IMR-90 (cell line): Measurements from ENCODE around the gene SHOX. TPM values are rescaled to one million over a fixed set of nuclear protein-coding genes. Genes with fewer than 3 reads are reported as not detected.

Experiments used
- ATAC-seq: fragments of 200-7000 bp; cut with Tn5 transposase; 2 replicates; pipeline ENCODE4 v1.9.1; 2020; ENCODE audit warnings: low read depth, mild to moderate bottlenecking, moderate library complexity
- BruUV-seq: library from RNA; stranded (reverse); fragments of 400-500 nt; replicated peaks from 2 replicates; lab custom pipeline; 2021; lab: Mats Ljungman, UMichigan
- CTCF ChIA-PET: fragments of 300-600 bp; formaldehyde crosslinking; extraction: SDS; loops from one replicate; lab custom pipeline; 2021; ENCODE audit warnings: antibody characterized with exemption; lab: Yijun Ruan, JAX
- POLR2A ChIA-PET: fragments of 300-600 bp; sonication (Branson Sonifier 250); formaldehyde crosslinking; loops from one replicate; lab custom pipeline; 2022; ENCODE audit warnings: antibody characterized with exemption; ENCODE audit not compliant: unreplicated experiment; lab: Charles Lee
- DNase-seq: peaks from one replicate; pipeline ENCODE4 v3.0.0; 2013
- H2AFZ ChIP-seq: replicated peaks from 2 replicates; pipeline ENCODE3; 2013; ENCODE audit warnings: low read length, mild to moderate bottlenecking; ENCODE audit not compliant: poor library complexity
- H2AK5ac ChIP-seq: 2 replicates; pipeline ENCODE4 v1.6.1; 2013; ENCODE audit warnings: low read depth, low read length, inconsistent platforms
- H2AK9ac ChIP-seq: replicated peaks from 2 replicates; pipeline ENCODE3; 2013; ENCODE audit warnings: mild to moderate bottlenecking, low read depth, low read length, moderate library complexity; ENCODE audit not compliant: poor library complexity
- H2BK120ac ChIP-seq: 2 replicates; pipeline ENCODE4 v1.6.1; 2013; ENCODE audit warnings: low read depth, low read length, inconsistent platforms
- H2BK15ac ChIP-seq: 3 replicates; pipeline ENCODE4 v1.6.1; 2013; ENCODE audit warnings: low read depth, low read length, inconsistent platforms
- H2BK20ac ChIP-seq: 2 replicates; pipeline ENCODE4 v1.6.1; 2013; ENCODE audit warnings: low read depth, mild to moderate bottlenecking, inconsistent platforms, low read length, moderate library complexity
- H2BK5ac ChIP-seq: 2 replicates; pipeline ENCODE4 v1.6.1; 2013; ENCODE audit warnings: mild to moderate bottlenecking, low read depth, low read length, inconsistent platforms; ENCODE audit not compliant: poor library complexity, severe bottlenecking
- H3K14ac ChIP-seq: replicated peaks from 2 replicates; pipeline ENCODE4 v1.6.1; 2013; ENCODE audit warnings: low read depth, low read length, inconsistent platforms
- H3K18ac ChIP-seq: 2 replicates; pipeline ENCODE4 v1.6.1; 2013; ENCODE audit warnings: low read depth, low read length, control low read depth
- H3K23ac ChIP-seq: 2 replicates; pipeline ENCODE4 v1.6.1; 2013; ENCODE audit warnings: low read depth, low read length, inconsistent platforms
- H3K27ac ChIP-seq: 2 replicates; pipeline ENCODE4 v1.5.1; 2013; ENCODE audit warnings: mild to moderate bottlenecking, control low read depth, low read length; ENCODE audit not compliant: insufficient read depth
- H3K27me3 ChIP-seq: 2 replicates; pipeline ENCODE4 v1.6.1; 2013; ENCODE audit warnings: low read length; ENCODE audit not compliant: control insufficient read depth, insufficient read depth
- H3K36me3 ChIP-seq: 2 replicates; pipeline ENCODE4 v1.6.1; 2013; ENCODE audit warnings: low read length, mixed read lengths; ENCODE audit not compliant: control insufficient read depth, insufficient read depth
- H3K4ac ChIP-seq: 2 replicates; pipeline ENCODE4 v1.6.1; 2013; ENCODE audit warnings: low read depth, low read length, inconsistent platforms
- H3K4me1 ChIP-seq: 2 replicates; pipeline ENCODE4 v1.6.1; 2013; ENCODE audit warnings: low read length, mixed read lengths; ENCODE audit not compliant: control insufficient read depth, insufficient read depth
- H3K4me2 ChIP-seq: 2 replicates; pipeline ENCODE4 v1.6.1; 2013; ENCODE audit warnings: low read depth, mild to moderate bottlenecking, control low read depth, low read length, moderate library complexity
- H3K4me3 ChIP-seq: 2 replicates; pipeline ENCODE4 v1.5.1; 2013; ENCODE audit warnings: low read depth, mild to moderate bottlenecking, control low read depth, low read length, moderate library complexity; ENCODE audit not compliant: insufficient read depth
- H3K56ac ChIP-seq: 2 replicates; pipeline ENCODE4 v1.6.1; 2013; ENCODE audit warnings: low read length, inconsistent platforms; ENCODE audit not compliant: insufficient read depth; ENCODE audit errors: extremely low read depth
- H3K79me1 ChIP-seq, 2 experiments: 2 replicates each; pipeline ENCODE4 v1.6.1; 2013; ENCODE audit warnings: low read length in 2 of 2, inconsistent platforms in 1 of 2, low read depth in 1 of 2
- H3K9ac ChIP-seq: 2 replicates; pipeline ENCODE4 v1.6.1; 2013; ENCODE audit warnings: low read depth, low read length, control low read depth
- H3K9me1 ChIP-seq: 2 replicates; pipeline ENCODE4 v1.6.1; 2013; ENCODE audit warnings: low read length, inconsistent platforms; ENCODE audit not compliant: insufficient read depth
- H3K9me3 ChIP-seq: 2 replicates; pipeline ENCODE4 v1.6.1; 2013; ENCODE audit warnings: low read length; ENCODE audit not compliant: control insufficient read depth, insufficient read depth
- H4K20me1 ChIP-seq: 2 replicates; pipeline ENCODE4 v1.6.1; 2013; ENCODE audit warnings: low read length, inconsistent platforms; ENCODE audit not compliant: insufficient read depth
- H4K5ac ChIP-seq: 2 replicates; pipeline ENCODE4 v1.6.1; 2013; ENCODE audit warnings: mild to moderate bottlenecking, low read depth, low read length, control low read depth
- H4K8ac ChIP-seq, 2 experiments: 2 replicates each; pipeline ENCODE4 v1.6.1; 2013; ENCODE audit warnings: low read depth in 2 of 2, low read length in 2 of 2, control low read depth in 1 of 2, inconsistent platforms in 1 of 2
- H4K91ac ChIP-seq: 2 replicates; pipeline ENCODE4 v1.6.1; 2013; ENCODE audit warnings: low read depth, low read length, inconsistent platforms; ENCODE audit not compliant: insufficient read depth
- BHLHE40 ChIP-seq: fragments of 150-350 bp; IDR thresholded peaks from 2 replicates; pipeline ENCODE4 v1.6.1; 2016; ENCODE audit warnings: mild to moderate bottlenecking, low read depth, low read length
- CEBPB ChIP-seq: IDR thresholded peaks from 2 replicates; pipeline ENCODE4 v1.6.1; 2012; ENCODE audit warnings: low read depth, low read length, improper control_type of control experiment
- CHD1 ChIP-seq: IDR thresholded peaks from 2 replicates; pipeline ENCODE4 v1.6.1; 2012; ENCODE audit warnings: low read depth, low read length, improper control_type of control experiment
- CTCF ChIP-seq: conservative IDR thresholded peaks from 2 replicates; pipeline ENCODE4 v1.5.1; 2012; ENCODE audit warnings: mild to moderate bottlenecking, low read depth, low read length, improper control_type of control experiment
- ELK1 ChIP-seq: fragments of 150-350 bp; IDR thresholded peaks from 2 replicates; pipeline ENCODE4 v1.6.1; 2016; ENCODE audit warnings: low read depth, mild to moderate bottlenecking, low read length, moderate library complexity, borderline replicate concordance
- FOS ChIP-seq: fragments of 150-350 bp; IDR thresholded peaks from 2 replicates; pipeline ENCODE4 v1.6.1; 2016; ENCODE audit warnings: low read depth, low read length
- MAFK ChIP-seq: IDR thresholded peaks from 2 replicates; pipeline ENCODE4 v1.6.1; 2012; ENCODE audit warnings: low read depth, low read length, improper control_type of control experiment
- NFE2L2 ChIP-seq: fragments of 150-350 bp; IDR thresholded peaks from 2 replicates; pipeline ENCODE4 v1.6.1; 2016; ENCODE audit warnings: low read depth, mild to moderate bottlenecking, low read length
- POLR2A ChIP-seq: IDR thresholded peaks from 2 replicates; pipeline ENCODE4 v1.6.1; 2012; ENCODE audit warnings: mild to moderate bottlenecking, low read depth, low read length
- RAD21 ChIP-seq: IDR thresholded peaks from 2 replicates; pipeline ENCODE4 v1.6.1; 2012; ENCODE audit warnings: low read length, improper control_type of control experiment
- RCOR1 ChIP-seq: IDR thresholded peaks from 2 replicates; pipeline ENCODE4 v1.6.1; 2012; ENCODE audit warnings: mild to moderate bottlenecking, low read length, improper control_type of control experiment; ENCODE audit not compliant: insufficient replicate concordance
- RFX5 ChIP-seq: IDR thresholded peaks from 2 replicates; pipeline ENCODE4 v1.8.0; 2012; ENCODE audit warnings: low read depth, mild to moderate bottlenecking, low read length, moderate library complexity
- SMC3 ChIP-seq: fragments of 150-350 bp; IDR thresholded peaks from 2 replicates; pipeline ENCODE4 v1.6.1; 2016; ENCODE audit warnings: low read depth, mild to moderate bottlenecking, antibody characterized with exemption, low read length, moderate library complexity
- USF2 ChIP-seq: fragments of 150-350 bp; IDR thresholded peaks from 2 replicates; pipeline ENCODE4 v1.6.1; 2017; ENCODE audit warnings: mild to moderate bottlenecking, antibody characterized with exemption, low read length, low read depth
- WGBS, 2 experiments: methylation state at CpG; one replicate each; pipeline versions ENCODE4 v1.1.5 to v1.1.7; 2013; ENCODE audit warnings: missing lambda C conversion rate in 2 of 2; ENCODE audit not compliant: insufficient read length in 1 of 2; ENCODE audit errors: extremely low coverage in 2 of 2; 5-methylcytosine and 5-hydroxymethylcytosine counted together
- dilution Hi-C: fragments of 300-500 bp; cut with HindIII; formaldehyde crosslinking; loops from one replicate; pipeline ENCODE4 v1.14.3; 2018; ENCODE audit warnings: low sequenced_read_pairs; ENCODE audit not compliant: unreplicated experiment
- in situ Hi-C: fragments of 300-500 bp; cut with MboI; formaldehyde crosslinking; loops from 3 replicates; pipeline ENCODE4 v1.14.3; 2019; ENCODE audit warnings: low sequenced_read_pairs, inconsistent platforms, mixed read lengths
- intact Hi-C: fragments of 100-400 bp; cut with micrococcal nuclease; formaldehyde crosslinking; loops from 2 replicates; pipeline ENCODE4 v1.10.0; 2022
- polyA plus RNA-seq, 3 experiments: library from polyadenylated mRNA; depleted of rRNA; stranded (reverse); fragments of >200 nt; gene quantifications; 2 replicates each; pipeline ENCODE4 v1.2.3, GENCODE V29; 2012; ENCODE audit warnings: low replicate concordance in 1 of 3
- total RNA-seq: library from RNA; depleted of rRNA; stranded (reverse); fragments of >200 nt; gene quantifications from 2 replicates; pipeline ENCODE4 v1.2.3, GENCODE V29; 2012

The SHOX gene
- total and polyA plus RNA-seq, 2 of the 4 experiments (the other 2 are of a cell fraction) = not detected

- TF ChIP-seq USF2 = no peak
These were observed 12.6 kb downstream of the SHOX start (continued) for GRCh38 chrX:643241-643595.

GRCh38 chrX:643911-644303 lies 13.3 kb downstream of the SHOX start:
- Histone ChIP-seq H3K14ac (no peak overlapping the region), H2BK15ac (no peak overlapping the region), H4K8ac (no peak overlapping the region), H3K4ac (no peak overlapping the region), H3K18ac (no peak overlapping the region), H3K4me2 (no peak overlapping the region), H3K4me3 (no peak overlapping the region), H4K91ac (no peak overlapping the region), H2BK120ac (no peak overlapping the region), H2BK5ac (no peak overlapping the region), H3K79me1 (no peaks in the 10 kb centered on the region), H3K9ac (no peak overlapping the region), H3K4me1 (no peaks in the 10 kb centered on the region), H2AK9ac (no peak overlapping the region), H2AK5ac (no peak overlapping the region), H3K27me3 (no peaks in the 10 kb centered on the region), H3K9me3 (peaks cover 7% of the 10 kb centered on the region; the same call in 1 of the 2 replicates), H3K27ac (no peak overlapping the region), H4K20me1 (no peaks in the 10 kb centered on the region), H4K5ac (no peak overlapping the region), H2AFZ (no peak overlapping the region), H3K36me3 (no peaks in the 10 kb centered on the region), H2BK20ac (no peak overlapping the region), H3K56ac (no peak overlapping the region), H3K23ac (no peak overlapping the region), H3K9me1 (no peaks in the 10 kb centered on the region)
- ChIA-PET POLR2A (no interaction called here), CTCF (no interaction called here)
- ATAC-seq (no peak), DNase-seq (no peak)
- dilution Hi-C loops = no loop called here
- in situ Hi-C loops = no loop called here
- no TSS peak for BruUV-seq
- intact Hi-C loops = no loop called here
- WGBS, 2 experiments = 0% methylated on average over 1 of the region's 19 CpGs; no CpG with 5 or more reads in 1 of the 2 experiments
- TF ChIP-seq CHD1 = no peak
- TF ChIP-seq RFX5 = no peak
- TF ChIP-seq RAD21 = no peak
- TF ChIP-seq SMC3 = no peak
- TF ChIP-seq BHLHE40 = no peak
- TF ChIP-seq FOS = no peak
- TF ChIP-seq NFE2L2 = no peak
- no peak for TF ChIP-seq POLR2A
- no peak for TF ChIP-seq ELK1
- TF ChIP-seq MAFK = no peak
- no peak for TF ChIP-seq RCOR1
- TF ChIP-seq USF2 = no peak
- TF ChIP-seq CEBPB = no peak
- TF ChIP-seq CTCF = no peak
